GM19023 (cell line): ENCODE measurements around the gene SGSM2.
A peak's percentile ranks its signal among the peaks of the same experiment; 100 is the strongest.
"Not testable (repeated sequence)": the region's sequence is repeated elsewhere in the genome, so short reads cannot be mapped to it uniquely, and the experiment has no call there.

ENCODE experiments used
- ATAC-seq: cut with Tn5 transposase; IDR thresholded peaks from one replicate; pipeline ENCODE4 v1.9.1; 2021; ENCODE audit warnings: mild to moderate bottlenecking, moderate library complexity; ENCODE audit not compliant: unreplicated experiment

The SGSM2 gene

DNA sequence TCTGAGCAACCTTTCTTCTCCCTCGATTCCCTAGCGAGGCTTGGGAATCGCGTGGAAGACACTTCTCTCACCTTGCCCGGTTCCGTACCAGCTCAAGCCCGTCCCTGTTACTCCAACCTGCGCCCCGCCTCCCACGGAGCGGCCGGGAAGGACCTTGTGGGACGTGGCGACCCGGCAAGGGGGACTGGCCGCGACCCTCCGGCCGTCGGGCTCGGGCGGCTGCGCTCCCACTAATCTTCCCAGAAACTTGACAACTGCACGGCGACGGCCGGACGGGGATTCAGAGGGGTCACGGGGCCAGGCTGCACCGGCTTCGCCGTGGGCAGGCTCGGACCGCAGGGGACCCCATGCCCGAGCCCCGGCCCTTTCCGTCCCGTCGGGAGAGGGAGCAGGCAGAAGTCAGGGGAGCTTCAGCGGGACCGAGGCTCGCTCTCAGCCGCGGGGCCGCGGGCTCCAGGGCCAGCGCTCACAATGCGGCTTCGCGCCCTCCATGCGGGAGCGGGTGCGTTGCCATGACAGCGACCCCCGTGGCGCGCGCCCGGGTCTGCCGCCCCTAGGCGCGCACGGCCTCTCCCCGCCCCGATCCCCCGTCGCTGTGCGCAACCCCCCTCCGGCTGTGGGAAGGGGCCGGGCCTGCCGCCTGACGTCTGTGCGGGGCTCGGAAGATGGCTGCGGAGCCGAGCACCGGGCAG is at the start of gene SGSM2:
TSS of gene SGSM2 (plus strand) at position 650 of the 692 bp plus-strand sequence. CDS start 188 bp downstream, outside the sequence.
- peak; percentile 47 for ATAC-seq

DNA sequence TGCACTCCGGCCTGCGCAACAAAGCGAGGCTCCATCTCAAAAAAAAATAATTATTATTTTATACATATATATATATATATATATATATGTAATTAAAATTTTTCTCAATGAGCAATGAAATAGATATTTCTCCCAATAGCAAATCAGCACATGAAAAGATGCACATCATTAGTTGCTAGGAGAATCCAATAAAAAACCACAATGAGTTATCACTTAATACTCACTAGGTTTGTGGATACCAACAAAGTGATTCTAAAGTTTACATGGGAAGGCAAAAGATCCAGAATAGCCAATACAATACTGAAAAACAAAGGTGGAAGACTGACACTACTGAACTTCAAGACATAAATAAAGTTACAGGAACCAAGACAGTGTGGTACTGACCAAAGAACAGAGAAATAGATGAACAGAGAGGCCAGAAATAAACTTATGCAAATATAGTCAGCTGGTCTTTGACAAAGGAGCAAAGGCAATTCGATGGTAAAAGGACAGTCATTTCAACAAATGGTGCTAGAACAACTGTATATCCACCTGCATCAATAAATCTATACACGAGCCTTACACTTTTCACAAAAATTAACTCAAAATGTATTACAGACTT is 47.3 kb upstream of the SGSM2 start:
- ATAC-seq = no peak

- ATAC-seq = no peak
Measured at GRCh38 chr17:2292100-2292499, 45.2 kb upstream of the SGSM2 start.

- no peak for ATAC-seq
Measured at GRCh38 chr17:2295575-2295974, 41.7 kb upstream of the SGSM2 start.

DNA sequence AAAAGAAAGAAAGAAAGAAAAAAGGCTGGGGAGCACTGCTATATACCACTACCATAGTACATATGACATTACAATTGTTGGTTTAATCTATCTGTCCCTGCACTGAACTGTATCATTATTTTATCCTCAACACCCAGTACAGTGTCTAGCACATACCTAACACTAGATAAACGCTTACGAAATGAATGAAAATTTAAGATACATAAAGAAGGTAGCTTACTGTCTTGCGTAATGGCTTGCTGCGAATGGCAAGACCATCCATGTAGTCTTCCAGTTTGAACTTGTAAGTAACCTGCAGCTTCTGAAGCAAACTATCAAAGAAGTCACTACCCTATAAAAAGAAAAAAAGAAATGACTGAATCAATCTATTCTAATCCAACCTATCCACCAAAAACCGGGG is 40.3 kb upstream of the SGSM2 start:
- no peak for ATAC-seq

- no peak for ATAC-seq
Measured at GRCh38 chr17:2299136-2299535, 38.2 kb upstream of the SGSM2 start.

DNA sequence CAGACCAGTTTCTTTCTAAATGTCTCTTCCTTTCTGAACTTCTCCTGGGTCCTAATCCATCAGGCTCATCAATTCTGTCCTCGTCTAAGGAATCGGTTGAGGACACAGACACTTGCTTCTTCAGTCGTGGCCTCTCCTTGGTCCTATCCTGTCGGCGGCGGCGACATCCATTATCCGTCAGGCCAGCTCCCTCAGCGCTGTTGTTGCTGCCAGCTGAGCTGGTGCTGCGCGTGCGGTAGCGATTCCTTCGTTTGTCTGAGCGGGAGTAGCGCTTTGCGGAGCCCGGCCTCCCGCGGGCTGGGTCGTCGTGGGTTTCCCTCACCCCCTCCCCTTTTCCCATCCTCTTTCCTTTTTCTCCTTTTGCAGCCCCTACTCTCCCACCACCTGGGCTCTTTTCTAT is 37.5 kb upstream of the SGSM2 start:
- no peak for ATAC-seq

DNA sequence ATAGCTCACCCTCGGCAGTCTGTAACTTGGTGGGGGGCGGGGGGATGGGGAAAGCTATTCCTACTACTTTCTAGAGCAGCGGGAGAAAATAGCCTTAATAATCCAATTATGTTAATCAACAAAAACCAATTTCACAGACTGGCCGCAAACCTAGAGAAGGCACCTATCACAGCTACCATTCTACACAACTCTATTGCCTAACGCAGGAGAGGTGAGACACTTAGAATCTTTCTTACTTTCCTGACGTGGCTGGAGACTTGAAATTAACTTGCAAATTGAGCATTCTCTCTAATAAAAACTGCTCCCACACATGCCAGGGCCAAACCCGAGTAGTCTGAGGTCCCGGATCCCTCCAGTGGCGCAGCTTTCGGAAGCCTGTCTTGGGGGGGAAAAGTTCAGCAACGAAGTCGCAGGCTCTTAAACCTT is 34.5 kb upstream of the SGSM2 start:
- no peak for ATAC-seq

- peak; percentile 86 for ATAC-seq
Measured at GRCh38 chr17:2303204-2304188, 33.8 kb upstream of the SGSM2 start, which contains the start of the genes SMG6 and SRR. Gene SMG6 (minus strand): TSS chr17:2303785. CDS start chr17:2303720, 65 bp downstream. Gene SRR (plus strand): TSS chr17:2303950. CDS start chr17:2315561, 11,611 bp downstream.

GRCh38 chr17:2304931-2305330 is 32.4 kb upstream of the SGSM2 start:
- no peak for ATAC-seq

DNA sequence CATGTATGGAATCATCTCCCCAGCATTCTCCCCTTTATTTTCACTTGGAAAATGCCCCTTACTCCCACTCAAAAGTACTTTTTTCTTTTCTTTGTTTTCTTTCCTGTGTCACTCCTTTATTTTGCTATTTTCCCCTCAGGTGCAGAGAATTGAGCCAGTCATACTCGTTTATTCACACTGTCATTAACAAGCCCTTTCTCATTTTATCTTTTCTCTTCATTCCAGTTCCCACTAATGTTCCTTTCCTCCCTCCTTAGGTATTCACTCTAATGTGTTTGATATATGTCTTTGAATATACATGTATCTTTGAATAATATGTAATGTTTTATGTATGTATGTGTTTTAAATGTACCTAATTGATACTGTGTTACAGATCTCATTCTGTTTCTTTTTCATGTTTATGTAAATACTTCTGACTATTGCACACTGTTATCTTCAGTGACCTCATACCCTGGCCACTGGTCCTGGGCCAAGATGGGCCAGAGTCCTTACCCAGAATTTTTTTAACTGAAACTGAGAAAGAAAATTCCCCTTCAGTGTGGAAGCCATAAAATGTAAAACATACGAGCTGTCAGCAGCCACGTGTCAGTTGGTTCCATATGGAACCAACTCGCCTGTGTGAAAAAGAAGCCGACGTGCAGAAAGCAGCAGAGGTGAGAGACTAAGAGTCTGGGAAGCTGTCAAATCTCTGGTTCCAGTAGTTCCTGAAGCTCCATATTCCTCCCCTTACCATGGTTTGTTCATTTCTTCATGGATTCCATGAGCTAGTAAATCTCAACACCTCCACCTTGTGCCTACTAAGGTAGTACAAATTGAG is 27.8 kb upstream of the SGSM2 start:
- no peak for ATAC-seq

GRCh38 chr17:2312736-2313135 is 24.6 kb upstream of the SGSM2 start:
- ATAC-seq = no peak

- not testable (repeated sequence) for ATAC-seq
Measured at GRCh38 chr17:2316916-2317205, 20.4 kb upstream of the SGSM2 start.

- ATAC-seq = no peak
Measured at GRCh38 chr17:2317796-2318195, 19.5 kb upstream of the SGSM2 start.

GRCh38 chr17:2319051-2319450 is 18.2 kb upstream of the SGSM2 start:
- no peak for ATAC-seq

DNA sequence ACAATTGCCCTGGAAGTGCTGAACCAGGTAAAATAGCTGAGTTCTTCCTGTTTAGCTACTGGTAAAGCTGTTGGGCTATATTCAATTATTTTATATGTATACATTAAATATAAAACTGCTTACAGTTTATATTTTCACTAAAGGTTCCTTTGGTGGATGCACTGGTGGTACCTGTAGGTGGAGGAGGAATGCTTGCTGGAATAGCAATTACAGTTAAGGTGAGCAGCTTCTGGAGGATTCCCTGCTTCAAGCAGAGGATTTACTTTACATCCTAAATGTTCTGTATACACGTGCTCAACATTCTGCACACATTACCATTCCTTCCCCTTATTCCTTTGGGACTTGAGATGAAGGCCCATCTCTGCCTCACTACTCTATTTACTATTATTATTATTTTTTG is 15.9 kb upstream of the SGSM2 start:
- no peak for ATAC-seq

DNA sequence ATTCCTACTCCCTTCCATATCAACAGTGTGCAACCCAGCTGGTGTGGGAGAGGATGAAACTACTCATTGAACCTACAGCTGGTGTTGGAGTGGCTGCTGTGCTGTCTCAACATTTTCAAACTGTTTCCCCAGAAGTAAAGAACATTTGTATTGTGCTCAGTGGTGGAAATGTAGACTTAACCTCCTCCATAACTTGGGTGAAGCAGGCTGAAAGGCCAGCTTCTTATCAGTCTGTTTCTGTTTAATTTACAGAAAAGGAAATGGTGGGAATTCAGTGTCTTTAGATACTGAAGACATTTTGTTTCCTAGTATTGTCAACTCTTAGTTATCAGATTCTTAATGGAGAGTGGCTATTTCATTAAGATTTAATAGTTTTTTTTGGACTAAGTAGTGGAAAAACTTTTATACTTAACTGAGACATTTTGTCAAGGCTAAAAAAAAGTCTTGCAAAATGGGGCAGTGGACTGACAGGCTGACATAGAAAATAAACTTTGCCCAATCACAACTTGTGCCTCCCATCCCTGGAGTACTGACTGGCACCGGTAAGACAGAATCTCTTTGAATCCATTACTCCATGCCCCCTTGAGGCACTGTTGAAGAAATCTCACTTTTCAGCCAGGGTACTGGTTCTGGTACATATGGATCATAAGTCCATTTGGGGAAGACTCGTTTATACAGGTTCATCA is 13.5 kb upstream of the SGSM2 start:
- no peak for ATAC-seq

DNA sequence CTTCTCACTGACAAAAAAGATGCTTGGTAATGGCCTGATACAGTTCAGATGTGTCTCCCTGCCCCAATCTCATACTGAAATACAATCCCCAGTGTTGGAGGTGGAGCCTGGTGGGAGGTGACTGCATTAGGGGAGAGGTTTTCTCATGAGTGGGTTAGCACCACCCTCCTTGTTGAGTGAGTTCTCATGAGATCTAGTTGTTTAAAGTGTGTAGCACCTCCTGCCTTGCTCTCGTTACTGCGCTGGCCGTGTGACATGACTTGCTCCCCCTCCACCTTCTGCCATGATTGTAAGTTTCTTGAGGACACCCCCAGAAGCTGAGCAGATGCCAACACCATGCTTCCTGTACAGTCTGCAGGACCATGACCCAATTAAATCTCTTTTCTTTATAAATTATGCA is 6.0 kb upstream of the SGSM2 start:
- no peak for ATAC-seq

DNA sequence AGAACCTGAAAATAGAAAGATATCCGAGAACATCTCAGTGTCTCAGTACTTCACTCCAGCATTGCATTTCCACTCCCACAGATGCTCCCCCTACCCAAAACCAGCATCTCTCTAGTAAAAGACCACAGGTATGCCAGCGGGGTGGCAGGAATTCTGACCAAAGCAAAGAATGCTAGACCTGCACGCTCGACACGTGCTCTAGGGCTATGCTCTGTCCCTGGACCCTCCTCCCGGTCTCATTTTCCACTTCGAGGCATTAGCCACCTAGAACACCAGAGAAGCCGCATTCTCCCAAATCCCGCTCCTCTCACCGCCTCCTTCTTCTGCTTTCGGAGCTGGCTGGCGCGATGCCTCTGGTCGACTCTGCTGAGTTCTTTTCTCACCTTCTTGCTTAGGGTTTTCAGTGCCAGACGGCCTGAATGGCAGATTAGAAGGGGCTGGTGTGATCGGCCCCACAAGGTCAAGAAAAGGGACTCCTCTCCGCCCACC is 1.5 kb upstream of the SGSM2 start:
- no peak for ATAC-seq
